Measurements from ENCODE around the gene SUPV3L1.

The SUPV3L1 gene

DNA sequence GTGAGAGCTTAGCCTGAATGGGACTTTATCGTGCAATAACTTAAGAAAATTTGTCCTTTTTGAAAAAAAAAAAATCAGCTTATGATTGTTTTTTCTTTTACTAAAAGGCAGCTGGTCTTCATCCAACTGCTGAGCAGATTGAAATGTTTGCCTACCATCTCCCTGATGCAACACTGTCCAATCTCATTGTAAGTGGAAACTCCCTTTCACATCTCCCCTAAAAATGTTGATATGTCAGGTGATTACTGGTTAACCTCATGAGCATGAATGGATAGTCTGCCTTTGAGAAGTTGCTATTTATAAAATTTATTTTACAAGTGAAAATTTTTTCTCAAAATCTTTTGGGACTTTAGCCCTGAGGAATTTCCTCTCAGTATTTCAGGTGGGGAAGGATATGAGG, 22.3 kb downstream of the SUPV3L1 start:
- DNase-seq (ENCODE audit: low spot score): no peak

- DNase-seq (ENCODE audit: low spot score): no peak
Measured at GRCh38 chr10:69208761-69209160, 28.7 kb downstream of the SUPV3L1 start.

GRCh38 chr10:69209787-69210484, 29.9 kb downstream of the SUPV3L1 start:
- no peak for DNase-seq (ENCODE audit: low spot score)

DNA sequence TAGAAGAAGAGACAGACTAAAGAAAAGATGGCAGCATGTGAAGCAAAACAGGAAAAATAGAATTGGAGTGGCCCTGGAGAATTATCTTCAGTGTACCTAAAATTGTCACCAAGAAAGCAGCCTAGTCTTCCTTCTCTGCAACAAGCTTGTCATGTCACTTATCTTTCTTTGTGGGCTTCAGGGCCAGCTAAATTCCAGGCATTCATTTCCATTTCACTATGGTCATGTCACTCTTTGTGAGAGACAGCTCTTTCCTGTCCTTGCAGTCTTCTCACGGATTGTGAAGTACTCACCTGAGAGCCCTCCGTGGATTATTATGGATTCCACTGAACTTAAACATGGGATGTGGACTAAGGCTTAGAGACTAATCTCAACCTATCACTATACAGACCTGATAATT, 31.1 kb downstream of the SUPV3L1 start:
- DNase-seq (ENCODE audit: low spot score): no peak

DNA sequence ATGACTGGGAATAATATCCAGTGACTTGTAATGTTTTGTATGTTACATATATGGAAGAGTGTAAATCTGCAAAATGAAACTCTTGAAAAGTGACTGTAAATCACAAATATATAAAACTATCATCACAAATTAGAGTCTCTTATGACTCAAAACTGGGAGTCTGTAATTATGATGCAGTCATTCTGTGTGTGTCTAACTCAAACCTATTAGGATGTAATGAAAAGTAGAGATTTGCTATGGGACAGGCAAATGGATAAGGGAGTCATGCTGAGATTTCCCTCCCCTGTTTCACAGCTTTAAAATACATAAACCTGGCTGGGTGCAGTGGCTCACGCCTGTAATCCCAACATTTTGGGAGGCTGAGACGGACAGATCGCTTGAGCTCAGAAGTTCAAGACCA, 31.5 kb downstream of the SUPV3L1 start:
- no peak for DNase-seq (ENCODE audit: low spot score)

GRCh38 chr10:69213591-69214311, 33.7 kb downstream of the SUPV3L1 start:
- DNase-seq (ENCODE audit: low spot score): no peak

DNA sequence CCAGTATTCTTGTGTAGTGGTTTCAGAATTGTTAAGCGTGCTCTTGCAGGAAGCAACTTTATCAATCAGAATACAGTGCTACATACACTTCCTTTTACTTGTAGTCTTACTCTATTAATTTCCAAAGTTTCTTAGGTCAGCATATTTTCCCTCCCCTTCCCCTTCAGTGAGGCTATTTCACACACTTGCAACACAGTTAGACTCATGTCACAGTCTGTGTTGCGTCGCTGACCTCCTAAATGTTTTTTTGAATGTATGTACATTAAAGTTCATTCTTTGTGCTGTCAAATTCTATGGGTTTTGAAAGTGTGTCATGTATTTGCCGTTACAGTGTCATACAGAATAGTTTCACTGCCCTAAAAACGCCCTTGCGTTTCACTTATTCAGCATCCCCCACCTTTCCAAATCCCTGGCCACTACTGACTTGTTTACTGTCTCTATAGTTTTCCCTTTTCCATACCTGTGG, 34.7 kb downstream of the SUPV3L1 start:
- DNase-seq (ENCODE audit: low spot score): no peak

- DNase-seq (ENCODE audit: low spot score): no peak
Measured at GRCh38 chr10:69215405-69216171, 35.6 kb downstream of the SUPV3L1 start.

GRCh38 chr10:69216577-69217118, 36.6 kb downstream of the SUPV3L1 start:
- no peak for DNase-seq (ENCODE audit: low spot score)

DNA sequence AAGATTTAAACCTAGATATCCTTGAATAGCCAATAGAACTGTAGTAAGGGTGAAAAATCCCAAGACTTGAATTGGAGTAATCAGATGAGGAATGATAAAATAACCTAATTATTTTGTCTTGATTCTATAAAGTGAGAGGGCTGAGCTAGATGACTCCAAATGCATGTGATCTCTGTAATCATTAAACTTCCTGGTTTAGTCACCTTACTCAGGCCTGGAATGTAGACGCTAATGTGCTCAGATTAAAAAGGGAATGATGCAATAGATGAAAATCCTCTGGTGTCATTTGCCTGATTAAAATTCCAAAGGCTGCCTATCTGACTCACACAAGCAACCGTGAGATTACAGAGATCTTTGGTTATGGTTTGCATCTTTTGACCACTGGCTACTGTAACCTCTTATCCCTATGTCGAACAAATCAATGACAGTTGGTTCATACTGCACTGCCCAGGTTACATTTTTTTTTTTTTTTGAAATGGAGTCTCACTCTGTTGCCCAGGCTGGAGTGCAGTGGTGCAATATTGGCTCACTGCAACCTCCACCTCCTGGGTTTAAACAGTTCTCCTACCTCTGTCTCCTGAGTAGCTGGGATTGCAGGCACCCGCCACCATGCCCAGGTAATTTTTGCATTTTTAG, 37.2 kb downstream of the SUPV3L1 start:
- DNase-seq (ENCODE audit: low spot score): no peak

DNA sequence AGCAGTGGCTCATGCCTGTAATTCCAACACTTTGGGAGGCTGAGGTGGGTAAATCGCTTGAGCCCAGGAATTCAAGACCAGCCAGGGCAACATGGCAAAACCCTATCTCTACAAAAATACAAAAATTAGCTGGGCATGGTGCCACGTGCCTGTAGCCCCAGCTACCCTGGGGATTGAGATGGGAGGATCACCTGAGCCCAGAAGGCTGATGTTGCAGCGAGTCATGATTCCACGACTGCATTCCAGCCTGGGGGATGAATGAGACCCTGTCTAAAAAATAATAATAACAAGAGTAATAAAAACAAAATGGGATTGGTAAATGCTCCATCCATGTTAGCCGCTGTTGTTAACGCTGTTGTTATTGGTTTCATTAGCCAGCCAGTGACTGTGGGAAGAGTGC, 38.8 kb downstream of the SUPV3L1 start:
- DNase-seq (ENCODE audit: low spot score): no peak

- no peak for DNase-seq (ENCODE audit: low spot score)
Measured at GRCh38 chr10:69220041-69220451, 40.0 kb downstream of the SUPV3L1 start, which contains the start of gene HKDC1. TSS of gene HKDC1 (plus strand) at chr10:69220332. CDS start at chr10:69220436, 104 bp downstream.

GRCh38 chr10:69220507-69220906, 40.5 kb downstream of the SUPV3L1 start:
- DNase-seq (ENCODE audit: low spot score): no peak

DNA sequence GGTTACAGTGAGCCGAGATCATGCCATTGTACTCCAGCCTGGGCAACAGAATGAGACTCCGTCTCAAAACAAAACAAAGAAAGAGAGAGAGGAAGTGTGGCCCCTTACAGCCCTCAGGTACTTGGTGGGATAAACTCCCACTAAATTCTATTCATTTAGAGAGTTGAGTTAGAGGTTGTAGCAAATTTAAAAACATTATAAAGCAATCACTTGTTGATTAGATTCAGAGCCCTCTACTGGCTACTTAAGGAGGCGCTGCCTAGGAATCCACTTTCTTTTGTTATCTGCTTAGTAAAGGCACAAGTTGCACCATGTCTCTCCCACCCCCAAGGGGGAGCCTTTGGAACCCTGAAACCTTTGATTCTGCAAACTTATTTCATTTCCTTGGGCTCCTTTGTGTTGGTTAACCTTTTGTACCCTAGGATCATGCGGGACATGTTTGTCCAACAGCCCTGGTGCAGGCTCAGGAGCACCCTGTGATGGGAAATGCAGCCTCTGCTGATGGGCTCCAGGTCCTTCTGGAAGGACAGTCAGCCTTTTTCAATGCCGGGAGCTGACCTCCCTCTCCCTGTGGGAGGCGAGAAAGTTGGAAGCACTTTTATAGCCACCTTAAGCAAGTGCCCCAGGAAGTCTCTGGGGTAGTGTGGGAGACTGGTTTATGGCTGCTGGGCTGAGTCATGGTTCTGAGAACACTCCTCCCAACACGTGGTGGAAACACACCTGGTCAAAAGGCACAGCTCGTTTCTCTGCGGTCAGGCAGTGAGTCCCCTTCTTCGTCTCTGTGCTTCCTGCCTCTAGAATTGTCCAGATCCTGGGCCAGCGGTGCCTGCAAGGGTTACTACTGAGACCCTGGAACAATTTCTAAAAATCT, 42.4 kb downstream of the SUPV3L1 start:
- DNase-seq (ENCODE audit: low spot score): no peak

DNA sequence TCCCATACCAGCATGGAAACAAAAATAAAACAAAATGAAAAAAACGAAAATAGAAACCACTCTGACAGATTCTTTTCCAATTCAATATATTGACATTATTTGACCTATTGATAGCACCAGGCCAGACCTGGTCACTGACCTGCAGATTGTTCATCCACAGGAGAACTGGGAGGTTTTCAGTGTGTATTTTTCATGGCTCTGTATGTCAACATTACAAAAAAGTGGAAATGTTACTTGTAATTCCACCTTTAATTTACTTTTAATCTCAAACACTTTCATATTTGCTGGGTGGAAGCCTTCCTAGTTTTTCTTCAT, 43.0 kb downstream of the SUPV3L1 start:
- no peak for DNase-seq (ENCODE audit: low spot score)

GRCh38 chr10:69224862-69225657, 45.0 kb downstream of the SUPV3L1 start:
- DNase-seq (ENCODE audit: low spot score): no peak

DNA sequence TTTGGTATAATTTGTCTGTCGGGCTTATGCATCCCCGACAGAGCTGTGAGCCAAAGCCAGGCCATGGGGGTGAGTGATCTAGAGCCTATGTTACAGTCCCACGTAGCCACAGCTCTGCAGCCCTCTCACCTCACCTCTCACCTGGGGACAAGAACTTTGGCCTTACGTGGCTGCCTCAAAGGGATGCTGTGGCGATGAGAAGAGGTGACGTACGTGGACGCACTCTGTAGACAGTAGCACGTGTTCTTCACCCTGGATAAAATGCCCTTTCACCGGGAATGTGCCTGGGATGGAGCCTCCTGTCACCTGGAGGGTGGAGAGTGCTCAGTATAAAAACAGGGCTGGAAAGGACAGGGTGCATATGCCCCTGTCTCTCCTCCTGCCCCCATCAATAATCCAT, 45.6 kb downstream of the SUPV3L1 start:
- no peak for DNase-seq (ENCODE audit: low spot score)

DNA sequence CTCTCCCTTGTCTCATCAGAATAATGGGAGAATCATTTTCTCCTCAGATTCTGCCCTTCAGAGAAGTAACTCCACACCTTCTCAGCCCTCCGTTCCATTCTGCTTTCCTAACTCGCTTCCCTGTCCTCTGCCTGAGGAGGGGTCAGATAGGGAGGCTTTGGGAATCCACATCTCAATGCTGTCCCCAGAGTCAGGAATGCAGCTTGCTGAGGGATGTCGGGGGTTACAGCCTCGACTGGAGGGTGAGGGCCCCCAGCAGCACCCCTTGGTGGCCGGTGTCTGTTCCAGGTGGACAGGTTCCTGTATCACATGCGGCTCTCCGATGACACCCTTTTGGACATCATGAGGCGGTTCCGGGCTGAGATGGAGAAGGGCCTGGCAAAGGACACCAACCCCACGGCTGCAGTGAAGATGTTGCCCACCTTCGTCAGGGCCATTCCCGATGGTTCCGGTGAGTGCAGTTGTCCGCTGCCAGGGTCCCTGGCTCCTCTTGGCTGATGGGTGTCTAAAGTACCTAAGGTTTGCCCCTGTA, 47.0 kb downstream of the SUPV3L1 start:
- no peak for DNase-seq (ENCODE audit: low spot score)

DNA sequence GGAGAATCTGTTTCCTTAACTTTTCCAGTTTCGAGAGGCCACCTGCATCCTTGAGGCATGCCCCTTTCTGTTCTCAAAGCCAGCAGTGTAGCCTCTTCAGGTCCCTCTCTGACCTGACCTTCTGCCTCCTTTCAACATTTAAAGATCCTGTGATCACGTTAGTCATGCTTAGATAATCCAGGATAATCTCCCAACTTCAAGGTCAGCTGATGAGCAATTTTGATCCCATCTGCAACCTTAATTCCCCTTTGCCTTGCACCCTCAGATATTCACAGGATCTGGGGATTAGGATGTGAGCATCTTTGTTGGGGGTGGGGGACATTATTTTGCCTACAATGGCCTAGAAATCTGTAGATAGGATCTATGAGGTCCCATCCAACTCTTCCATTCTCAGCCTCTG, 48.1 kb downstream of the SUPV3L1 start:
- DNase-seq (ENCODE audit: low spot score): no peak

- DNase-seq (ENCODE audit: low spot score): no peak
Measured at GRCh38 chr10:69229616-69229916, 49.5 kb downstream of the SUPV3L1 start.
